ENCODE measurements around the gene GALNT10. TPM values are rescaled to one million over a fixed set of nuclear protein-coding genes. Genes with fewer than 3 reads are reported as not detected.

GALNT10 gene
- total and polyA plus RNA-seq, 9 of the 15 experiments (the other 6 are each of a cell fraction or from before 2014, with no cell fraction given): 4.6 to 37.1 (median 13.3) TPM

GRCh38 chr5:154215571-154216325 is 25.2 kb downstream of the GALNT10 start:
- H3K4me2 ChIP-seq (ENCODE audit: insufficient read depth, low read length): no peak overlapping the region
- POLR2A ChIA-PET: interaction anchor here (1.7 kb wide), 1 partner anchor 11 kb away, joined by 5 read pairs; no protein-coding TSS in a partner anchor
- no peak for TF ChIP-seq CHD7 (IDR thresholded peaks at IDR 0.05; ENCODE audit: low read depth, low read length)
- no peak for TF ChIP-seq GATAD2A (IDR thresholded peaks at IDR 0.05)
- no peak for TF ChIP-seq KLF6 (CRISPR knock-in tag; IDR thresholded peaks at IDR 0.05; ENCODE audit: borderline replicate concordance)
- no peak for TF ChIP-seq TCF15 (CRISPR knock-in tag; IDR thresholded peaks at IDR 0.05)
- no peak for TF ChIP-seq THAP12 (CRISPR knock-in tag; IDR thresholded peaks at IDR 0.05)
- no peak for TF ChIP-seq MTA1 (IDR thresholded peaks at IDR 0.05; ENCODE audit: borderline replicate concordance)
- no peak for TF ChIP-seq ZNF146 (CRISPR knock-in tag; IDR thresholded peaks at IDR 0.05; ENCODE audit: unreplicated experiment)

More at GRCh38 chr5:154215571-154216325, 25.2 kb downstream of the GALNT10 start:
- Histone ChIP-seq H3K4me3 (no peak overlapping the region), H4K20me1 (replicated peaks; ENCODE audit: control insufficient read depth, insufficient read depth, low read length) (no peaks in the 10 kb centered on the region), H3K9me3 (replicated peaks; ENCODE audit: control insufficient read depth, insufficient read depth, low read depth, low read length) (no peaks in the 10 kb centered on the region), H3K36me3 (ENCODE audit: control insufficient read depth, insufficient read depth, low read length) (peaks cover 8% of the 10 kb centered on the region; the same call in 1 of the 3 replicates), H2AFZ (ENCODE audit: low read depth, low read length) (no peak overlapping the region), H3K79me2 (ENCODE audit: control insufficient read depth, insufficient read depth, low read length) (no peaks in the 10 kb centered on the region), H3K9me1 (ENCODE audit: control insufficient read depth, insufficient read depth, low read length) (no peaks in the 10 kb centered on the region), H3K9ac (ENCODE audit: insufficient read depth in 1 of 2, low read depth in 2 of 2, low read length in 2 of 2) (no peak overlapping the region), H3K27me3 (ENCODE audit: control insufficient read depth in 2 of 2, insufficient read depth in 2 of 2, low read length in 2 of 2) (no peaks in the 10 kb centered on the region), H3K27ac (ENCODE audit: extremely low read depth, low read depth, low read length) (no peak overlapping the region), H3K4me1 (replicated peaks in 1 of 2; ENCODE audit: control insufficient read depth in 2 of 2, insufficient read depth in 2 of 2, low read length in 2 of 2) (no peaks in the 10 kb centered on the region; a peak in 1 of 5 replicates)
- in situ Hi-C loops (cut with MboI): no loop called here
- intact Hi-C loops (cut with micrococcal nuclease): no loop called here
- WGBS (ENCODE audit: insufficient coverage, low coverage, missing lambda C conversion rate): 83% methylated on average over 2 of the region's 2 CpGs
- DNase-seq (ENCODE audit: extremely low read depth in 1 of 4, low spot score in 3 of 4): no peak
- BruUV-seq (replicated peaks): no TSS peak
- CTCF ChIA-PET (ENCODE audit: low intra/inter-chr PET ratio): no interaction called here
- FAIRE-seq: no peak
- no peak for ATAC-seq

All from K562 (cell line).